ENCODE measurements around the gene SLC9A8.

DNA sequence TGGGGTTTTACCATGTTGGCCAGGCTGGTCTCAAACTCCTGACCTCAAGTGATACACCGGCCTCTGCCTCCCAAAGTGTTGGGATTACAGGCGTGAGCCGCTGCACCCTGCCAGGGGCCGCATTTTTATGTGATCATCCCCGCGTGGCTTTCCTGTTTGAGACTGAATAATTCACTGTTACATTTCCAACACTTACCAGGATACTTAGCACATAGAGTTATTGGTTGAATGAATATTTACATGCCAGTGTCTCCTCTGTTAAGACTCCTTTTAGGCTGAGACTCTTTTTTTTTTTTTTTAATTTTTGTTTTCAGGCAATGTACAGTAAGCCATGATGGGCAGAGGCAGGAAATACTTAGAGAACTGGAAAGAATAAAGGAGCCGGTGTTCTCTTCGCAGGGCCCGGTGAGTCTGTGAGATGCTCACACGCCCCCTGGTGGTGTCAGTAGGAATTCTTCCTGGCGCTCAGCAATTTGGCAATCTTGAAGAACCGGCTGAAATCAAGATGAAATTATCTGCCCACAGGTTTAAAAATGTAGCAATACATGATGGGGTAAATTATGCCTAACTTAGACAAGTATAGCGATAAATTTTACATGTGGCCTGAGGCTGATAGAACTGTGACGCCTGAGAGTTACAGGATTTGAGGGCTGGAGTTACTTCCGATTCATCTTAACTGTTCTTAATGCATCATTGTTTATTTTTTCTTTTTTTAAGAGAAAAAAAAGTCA lies 115.9 kb downstream of the SLC9A8 start:
- TF ChIP-seq, protein P1, sequence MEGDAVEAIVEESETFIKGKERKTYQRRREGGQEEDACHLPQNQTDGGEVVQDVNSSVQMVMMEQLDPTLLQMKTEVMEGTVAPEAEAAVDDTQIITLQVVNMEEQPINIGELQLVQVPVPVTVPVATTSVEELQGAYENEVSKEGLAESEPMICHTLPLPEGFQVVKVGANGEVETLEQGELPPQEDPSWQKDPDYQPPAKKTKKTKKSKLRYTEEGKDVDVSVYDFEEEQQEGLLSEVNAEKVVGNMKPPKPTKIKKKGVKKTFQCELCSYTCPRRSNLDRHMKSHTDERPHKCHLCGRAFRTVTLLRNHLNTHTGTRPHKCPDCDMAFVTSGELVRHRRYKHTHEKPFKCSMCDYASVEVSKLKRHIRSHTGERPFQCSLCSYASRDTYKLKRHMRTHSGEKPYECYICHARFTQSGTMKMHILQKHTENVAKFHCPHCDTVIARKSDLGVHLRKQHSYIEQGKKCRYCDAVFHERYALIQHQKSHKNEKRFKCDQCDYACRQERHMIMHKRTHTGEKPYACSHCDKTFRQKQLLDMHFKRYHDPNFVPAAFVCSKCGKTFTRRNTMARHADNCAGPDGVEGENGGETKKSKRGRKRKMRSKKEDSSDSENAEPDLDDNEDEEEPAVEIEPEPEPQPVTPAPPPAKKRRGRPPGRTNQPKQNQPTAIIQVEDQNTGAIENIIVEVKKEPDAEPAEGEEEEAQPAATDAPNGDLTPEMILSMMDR (IDR thresholded peaks at IDR 0.05; ENCODE audit: low read length), result peak; percentile 88
- TF ChIP-seq EZH2 (optimal IDR thresholded peaks at IDR 0.05; ENCODE audit: low read depth, low read length), result no peak

Data from MM.1S (cell line).